Calu3 (cell line): ENCODE results near the gene ZNF283. TPM values are rescaled to one million over a fixed set of nuclear protein-coding genes. Genes with fewer than 3 reads are reported as not detected.

Source experiments
- BruUV-seq: library from RNA; stranded (reverse); fragments of 400-500 nt; replicated peaks from 2 replicates; lab custom pipeline; 2021; lab: Mats Ljungman, UMichigan
- CTCF ChIA-PET: fragments of 300-600 bp; sonication (Branson Sonifier 250); formaldehyde crosslinking; loops from one replicate; lab custom pipeline; 2022; ENCODE audit warnings: antibody characterized with exemption; lab: Charles Lee
- DNase-seq: peaks from one replicate; pipeline ENCODE4 v3.0.0; 2022
- H3K27ac Mint-ChIP-seq: one replicate; pipeline ENCODE4 v1.8.0; 2022; ENCODE audit warnings: mixed read lengths; ENCODE audit not compliant: unreplicated experiment
- H3K27me3 Mint-ChIP-seq: one replicate; pipeline ENCODE4 v1.8.0; 2022; ENCODE audit warnings: mixed read lengths; ENCODE audit not compliant: unreplicated experiment
- H3K36me3 Mint-ChIP-seq: one replicate; pipeline ENCODE4 v1.8.0; 2022; ENCODE audit warnings: mild to moderate bottlenecking, moderate library complexity, mixed read lengths; ENCODE audit not compliant: insufficient read depth, unreplicated experiment
- H3K4me1 Mint-ChIP-seq: one replicate; pipeline ENCODE4 v1.8.0; 2022; ENCODE audit warnings: mild to moderate bottlenecking, low read depth, mixed read lengths; ENCODE audit not compliant: unreplicated experiment
- H3K4me3 Mint-ChIP-seq: one replicate; pipeline ENCODE4 v1.8.0; 2022; ENCODE audit warnings: mild to moderate bottlenecking, low read depth, moderate library complexity, mixed read lengths; ENCODE audit not compliant: unreplicated experiment
- H3K9me3 Mint-ChIP-seq: one replicate; pipeline ENCODE4 v1.8.0; 2022; ENCODE audit warnings: low read depth, mixed read lengths; ENCODE audit not compliant: unreplicated experiment
- intact Hi-C: fragments of 100-400 bp; cut with micrococcal nuclease; formaldehyde crosslinking; loops from one replicate; pipeline ENCODE4 v1.10.0; 2022; ENCODE audit not compliant: unreplicated experiment
- total RNA-seq: library from RNA; stranded (reverse); gene quantifications from 2 replicates; pipeline ENCODE4 v1.2.3, GENCODE V29; 2022
- TF ChIP-seq, protein P1 (sequence below): fragments of 200-600 bp; IDR thresholded peaks from one replicate; pipeline ENCODE4 v1.8.0; 2022; ENCODE audit warnings: antibody characterized with exemption; ENCODE audit not compliant: unreplicated experiment

Gene ZNF283
- total RNA-seq, 1 experiment from 2014 or later = 12.9 TPM

DNA sequence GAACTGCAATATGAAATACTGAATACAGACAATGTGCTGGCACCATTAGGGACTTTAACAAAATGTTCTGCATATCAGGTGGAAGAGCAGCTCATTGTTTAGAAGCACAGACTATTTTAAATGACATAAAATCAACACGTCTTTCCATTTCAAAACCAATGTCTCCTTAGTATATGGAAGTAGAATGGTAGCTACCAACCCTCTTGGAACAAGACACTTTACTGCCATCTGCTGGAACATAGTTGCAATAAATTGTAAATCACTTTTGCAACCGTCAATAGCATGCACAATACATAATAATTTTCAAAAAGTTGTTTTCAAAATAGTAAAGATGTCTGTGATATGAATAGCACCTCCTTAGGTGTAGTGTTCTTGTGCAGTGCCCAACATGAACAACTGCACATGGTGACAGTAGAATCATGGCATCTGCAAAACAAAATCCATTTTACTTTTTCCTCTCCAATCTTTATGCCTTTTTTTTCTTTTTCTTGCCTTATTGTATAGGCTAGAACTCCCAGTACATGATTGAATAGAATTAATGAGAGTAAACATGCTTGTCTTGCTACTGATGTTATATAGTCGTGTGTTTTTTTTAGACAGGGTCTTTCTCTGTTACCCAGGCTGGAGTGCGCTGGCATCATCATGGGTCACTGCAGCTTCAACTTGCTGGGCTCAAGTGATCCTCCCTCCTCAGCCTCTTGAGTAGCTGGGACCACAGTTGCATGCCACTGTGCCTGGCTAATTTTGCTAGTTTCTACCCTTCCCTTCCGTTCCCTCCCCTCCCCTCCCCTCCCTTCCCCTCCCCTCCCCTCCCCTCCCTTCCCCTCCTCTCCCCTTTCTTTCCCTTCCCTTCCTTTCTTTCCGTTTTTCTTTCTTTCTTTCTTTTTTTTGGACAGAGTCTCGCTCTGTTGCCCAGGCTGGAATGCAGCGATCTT is 17.1 kb upstream of the ZNF283 start:
- H3K4me3 Mint-ChIP-seq = no peak overlapping the region
- H3K36me3 Mint-ChIP-seq = no peaks in the 10 kb centered on the region
- TF ChIP-seq, protein P1, sequence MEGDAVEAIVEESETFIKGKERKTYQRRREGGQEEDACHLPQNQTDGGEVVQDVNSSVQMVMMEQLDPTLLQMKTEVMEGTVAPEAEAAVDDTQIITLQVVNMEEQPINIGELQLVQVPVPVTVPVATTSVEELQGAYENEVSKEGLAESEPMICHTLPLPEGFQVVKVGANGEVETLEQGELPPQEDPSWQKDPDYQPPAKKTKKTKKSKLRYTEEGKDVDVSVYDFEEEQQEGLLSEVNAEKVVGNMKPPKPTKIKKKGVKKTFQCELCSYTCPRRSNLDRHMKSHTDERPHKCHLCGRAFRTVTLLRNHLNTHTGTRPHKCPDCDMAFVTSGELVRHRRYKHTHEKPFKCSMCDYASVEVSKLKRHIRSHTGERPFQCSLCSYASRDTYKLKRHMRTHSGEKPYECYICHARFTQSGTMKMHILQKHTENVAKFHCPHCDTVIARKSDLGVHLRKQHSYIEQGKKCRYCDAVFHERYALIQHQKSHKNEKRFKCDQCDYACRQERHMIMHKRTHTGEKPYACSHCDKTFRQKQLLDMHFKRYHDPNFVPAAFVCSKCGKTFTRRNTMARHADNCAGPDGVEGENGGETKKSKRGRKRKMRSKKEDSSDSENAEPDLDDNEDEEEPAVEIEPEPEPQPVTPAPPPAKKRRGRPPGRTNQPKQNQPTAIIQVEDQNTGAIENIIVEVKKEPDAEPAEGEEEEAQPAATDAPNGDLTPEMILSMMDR = peak; percentile 45
- no peaks in the 10 kb centered on the region for H3K27me3 Mint-ChIP-seq
- H3K4me1 Mint-ChIP-seq = no peaks in the 10 kb centered on the region
- peaks cover 6% of the 10 kb centered on the region for H3K9me3 Mint-ChIP-seq
- no TSS peak for BruUV-seq
- H3K27ac Mint-ChIP-seq = no peak overlapping the region
- intact Hi-C loops = loop anchor here (2.0 kb wide), 3 partner anchors 25 to 65 kb away; partner anchors contain the start of gene SMG9
- no peak for DNase-seq
- CTCF ChIA-PET = interaction anchor here (0.6 to 3.0 kb wide), 18 partner anchors 17 to 363 kb away, joined by 3 to 34 read pairs (median 4); partner anchors contain the start of genes IRGQ, PLAUR, SMG9 and ZNF221

DNA sequence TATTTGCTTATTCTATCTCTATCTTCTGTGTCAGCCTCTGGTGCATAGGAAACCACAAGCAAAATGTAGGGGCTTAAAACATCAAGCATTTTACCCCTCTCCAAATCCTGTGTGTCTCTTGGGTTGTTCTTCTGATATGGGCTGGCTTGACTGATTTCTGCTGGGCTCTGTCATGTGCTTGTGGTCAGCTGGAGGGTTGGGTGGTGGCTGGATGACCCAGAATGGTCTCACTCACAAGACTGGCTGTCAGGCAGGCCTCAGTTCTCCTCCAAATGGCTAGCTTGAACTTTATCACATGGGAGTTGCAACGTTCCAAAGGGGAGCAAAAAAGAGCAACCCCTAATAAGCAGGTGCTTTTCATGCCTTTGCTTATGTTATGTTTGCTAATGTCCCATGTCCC is 15.3 kb upstream of the ZNF283 start:
- Mint-ChIP-seq H3K36me3 (no peaks in the 10 kb centered on the region), H3K27me3 (no peaks in the 10 kb centered on the region), H3K27ac (no peak overlapping the region), H3K4me1 (no peaks in the 10 kb centered on the region), H3K9me3 (peaks cover 7% of the 10 kb centered on the region), H3K4me3 (no peak overlapping the region)
- CTCF ChIA-PET = no interaction called here
- TF ChIP-seq, protein P1 = no peak
- no peak for DNase-seq
- intact Hi-C loops = loop anchor here (2.0 kb wide), 1 partner anchor 27 kb away; no protein-coding TSS in a partner anchor
- BruUV-seq = no TSS peak

DNA sequence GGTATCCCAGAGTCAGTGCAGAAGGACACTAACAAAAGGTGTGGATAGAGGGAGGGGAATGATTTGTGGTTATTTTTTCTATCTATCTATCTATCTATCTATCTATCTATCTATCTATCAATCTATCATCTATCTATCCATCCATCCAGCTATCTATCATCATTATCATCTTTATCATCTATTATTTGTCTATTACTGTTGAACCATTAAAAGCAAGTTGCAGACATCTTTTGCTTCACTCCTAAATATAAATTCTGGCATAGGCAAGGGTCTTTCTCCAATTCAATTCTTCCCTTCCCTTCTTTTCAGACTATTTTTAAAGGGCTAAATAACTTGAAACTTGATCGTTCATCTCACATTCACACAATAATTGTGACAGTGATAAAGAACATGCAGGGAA is 14.9 kb upstream of the ZNF283 start:
- no peak for DNase-seq
- Mint-ChIP-seq H3K9me3 (peaks cover 8% of the 10 kb centered on the region), H3K4me3 (no peak overlapping the region), H3K36me3 (no peaks in the 10 kb centered on the region), H3K27me3 (no peaks in the 10 kb centered on the region), H3K27ac (no peak overlapping the region), H3K4me1 (no peaks in the 10 kb centered on the region)
- BruUV-seq = no TSS peak
- intact Hi-C loops = no loop called here
- TF ChIP-seq, protein P1 = no peak
- CTCF ChIA-PET = no interaction called here

DNA sequence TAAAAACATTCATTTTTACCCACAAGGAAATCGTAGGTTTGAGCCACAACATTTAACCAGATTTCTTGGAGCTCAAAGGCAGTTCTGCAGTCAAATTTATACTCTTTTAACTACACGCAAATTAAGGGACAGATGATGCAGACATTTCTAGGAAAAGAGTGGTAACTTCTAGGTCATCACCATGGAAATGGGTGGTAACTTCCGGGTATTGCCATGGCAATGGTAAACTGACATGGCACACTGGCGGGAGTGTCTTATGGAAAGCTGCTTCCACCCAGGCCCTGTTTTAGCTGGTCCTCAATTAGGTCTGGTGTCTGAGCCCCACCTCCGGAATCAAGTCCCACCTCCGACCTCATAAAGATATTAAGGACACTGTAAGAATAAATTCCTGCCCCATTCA is 14.4 kb upstream of the ZNF283 start:
- CTCF ChIA-PET = no interaction called here
- H3K36me3 Mint-ChIP-seq = no peaks in the 10 kb centered on the region
- H3K4me1 Mint-ChIP-seq = no peaks in the 10 kb centered on the region

More for the DNA sequence above, 14.4 kb upstream of the ZNF283 start:
- Mint-ChIP-seq H3K9me3 (peaks cover 8% of the 10 kb centered on the region), H3K27ac (no peak overlapping the region), H3K4me3 (no peak overlapping the region), H3K27me3 (no peaks in the 10 kb centered on the region)
- no TSS peak for BruUV-seq
- DNase-seq = no peak
- intact Hi-C loops = no loop called here
- TF ChIP-seq, protein P1 = no peak
